ENCODE data around the gene WWOX.

- TF ChIP-seq, protein P1, sequence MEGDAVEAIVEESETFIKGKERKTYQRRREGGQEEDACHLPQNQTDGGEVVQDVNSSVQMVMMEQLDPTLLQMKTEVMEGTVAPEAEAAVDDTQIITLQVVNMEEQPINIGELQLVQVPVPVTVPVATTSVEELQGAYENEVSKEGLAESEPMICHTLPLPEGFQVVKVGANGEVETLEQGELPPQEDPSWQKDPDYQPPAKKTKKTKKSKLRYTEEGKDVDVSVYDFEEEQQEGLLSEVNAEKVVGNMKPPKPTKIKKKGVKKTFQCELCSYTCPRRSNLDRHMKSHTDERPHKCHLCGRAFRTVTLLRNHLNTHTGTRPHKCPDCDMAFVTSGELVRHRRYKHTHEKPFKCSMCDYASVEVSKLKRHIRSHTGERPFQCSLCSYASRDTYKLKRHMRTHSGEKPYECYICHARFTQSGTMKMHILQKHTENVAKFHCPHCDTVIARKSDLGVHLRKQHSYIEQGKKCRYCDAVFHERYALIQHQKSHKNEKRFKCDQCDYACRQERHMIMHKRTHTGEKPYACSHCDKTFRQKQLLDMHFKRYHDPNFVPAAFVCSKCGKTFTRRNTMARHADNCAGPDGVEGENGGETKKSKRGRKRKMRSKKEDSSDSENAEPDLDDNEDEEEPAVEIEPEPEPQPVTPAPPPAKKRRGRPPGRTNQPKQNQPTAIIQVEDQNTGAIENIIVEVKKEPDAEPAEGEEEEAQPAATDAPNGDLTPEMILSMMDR (conservative IDR thresholded peaks at IDR 0.05; ENCODE audit: low read depth, low read length), result no peak
- TF ChIP-seq EZH2 (IDR thresholded peaks at IDR 0.05; ENCODE audit: low read length, unreplicated experiment) (no peak), EZH2phosphoT487 (IDR thresholded peaks at IDR 0.05; ENCODE audit: borderline replicate concordance, low read length) (no peak)
Observed at GRCh38 chr16:78494674-78495073, 395.2 kb downstream of the WWOX start.
